GM18498 (cell line): ENCODE results near the gene CEP152.

ENCODE experiments used
- ATAC-seq: cut with Tn5 transposase; IDR thresholded peaks from one replicate; pipeline ENCODE4 v1.9.1; 2021; ENCODE audit warnings: mild to moderate bottlenecking, moderate library complexity; ENCODE audit not compliant: unreplicated experiment

Gene CEP152

GRCh38 chr15:48708641-48709040 is 102.2 kb downstream of the CEP152 start:
- ATAC-seq, result no peak

GRCh38 chr15:48705381-48705780 is 105.5 kb downstream of the CEP152 start:
- ATAC-seq, result no peak

GRCh38 chr15:48703544-48703943 is 107.3 kb downstream of the CEP152 start:
- ATAC-seq, result no peak

GRCh38 chr15:48702569-48703236 is 108.2 kb downstream of the CEP152 start:
- no peak for ATAC-seq

- no peak for ATAC-seq
Measured at GRCh38 chr15:48696627-48697312, 114.1 kb downstream of the CEP152 start.

GRCh38 chr15:48695827-48696573 is 114.9 kb downstream of the CEP152 start:
- no peak for ATAC-seq

- no peak for ATAC-seq
Measured at GRCh38 chr15:48695088-48695826, 115.6 kb downstream of the CEP152 start.

- no peak for ATAC-seq
Measured at GRCh38 chr15:48693484-48693883, 117.4 kb downstream of the CEP152 start.

GRCh38 chr15:48688493-48688892 is 122.4 kb downstream of the CEP152 start:
- no peak for ATAC-seq
